Keratinocyte (primary cell): ENCODE data around the gene LILRA6.
"Not testable (repeated sequence)": the region's sequence is repeated elsewhere in the genome, so short reads cannot be mapped to it uniquely, and the experiment has no call there.

Experiments used
- EZH2 ChIP-seq: IDR thresholded peaks from one replicate; pipeline ENCODE4 v1.6.1; 2012; ENCODE audit warnings: inconsistent platforms, mild to moderate bottlenecking, low read length, moderate library complexity
- TF ChIP-seq, protein P1 (sequence below), 3 experiments: IDR thresholded peaks in 1 of 3; conservative IDR thresholded peaks in 1 of 3; optimal IDR thresholded peaks in 1 of 3; 2 replicates in 2 of 3; 3 replicates in 1 of 3; pipeline versions ENCODE3 to v1.5.1; 2011; ENCODE audit warnings: low read length in 3 of 3, mild to moderate bottlenecking in 3 of 3, moderate library complexity in 2 of 3, control low read depth in 1 of 3, inconsistent platforms in 1 of 3; ENCODE audit not compliant: insufficient read depth in 2 of 3; ENCODE audit errors: extremely low read depth in 1 of 3

DNA sequence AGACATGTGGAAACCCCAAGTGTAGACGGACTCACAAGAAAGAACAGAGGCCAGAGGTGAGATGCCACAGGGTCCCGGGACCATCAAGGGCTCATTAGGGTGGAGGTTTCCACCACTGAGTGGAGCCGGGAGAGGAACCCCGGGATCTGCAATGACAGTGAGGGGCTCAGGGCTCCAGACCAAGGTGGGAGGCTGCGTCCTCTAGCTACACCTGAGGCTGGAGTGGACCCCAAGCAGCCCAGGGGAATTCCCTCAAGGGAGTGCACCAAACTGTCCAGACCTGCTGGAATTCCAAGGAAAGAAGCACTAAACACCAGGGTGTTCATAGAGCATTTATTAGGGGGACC is 39.1 kb upstream of the LILRA6 start:
- not testable (repeated sequence) for TF ChIP-seq EZH2
- TF ChIP-seq, protein P1, sequence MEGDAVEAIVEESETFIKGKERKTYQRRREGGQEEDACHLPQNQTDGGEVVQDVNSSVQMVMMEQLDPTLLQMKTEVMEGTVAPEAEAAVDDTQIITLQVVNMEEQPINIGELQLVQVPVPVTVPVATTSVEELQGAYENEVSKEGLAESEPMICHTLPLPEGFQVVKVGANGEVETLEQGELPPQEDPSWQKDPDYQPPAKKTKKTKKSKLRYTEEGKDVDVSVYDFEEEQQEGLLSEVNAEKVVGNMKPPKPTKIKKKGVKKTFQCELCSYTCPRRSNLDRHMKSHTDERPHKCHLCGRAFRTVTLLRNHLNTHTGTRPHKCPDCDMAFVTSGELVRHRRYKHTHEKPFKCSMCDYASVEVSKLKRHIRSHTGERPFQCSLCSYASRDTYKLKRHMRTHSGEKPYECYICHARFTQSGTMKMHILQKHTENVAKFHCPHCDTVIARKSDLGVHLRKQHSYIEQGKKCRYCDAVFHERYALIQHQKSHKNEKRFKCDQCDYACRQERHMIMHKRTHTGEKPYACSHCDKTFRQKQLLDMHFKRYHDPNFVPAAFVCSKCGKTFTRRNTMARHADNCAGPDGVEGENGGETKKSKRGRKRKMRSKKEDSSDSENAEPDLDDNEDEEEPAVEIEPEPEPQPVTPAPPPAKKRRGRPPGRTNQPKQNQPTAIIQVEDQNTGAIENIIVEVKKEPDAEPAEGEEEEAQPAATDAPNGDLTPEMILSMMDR (optimal IDR thresholded peaks at IDR 0.05 in 1 of 3, IDR thresholded peaks at IDR 0.05 in 1 of 3, conservative IDR thresholded peaks at IDR 0.05 in 1 of 3; ENCODE audit: extremely low read depth in 1 of 3, insufficient read depth in 2 of 3, low read length in 3 of 3) = not testable (repeated sequence)
